Stomach smooth muscle (tissue), 2 donors: ENCODE measurements around the gene MRI1.

ENCODE experiments used
- H3K27ac ChIP-seq: one replicate; pipeline ENCODE4 v1.7.0; 2013; ENCODE audit warnings: mild to moderate bottlenecking, low read length, inconsistent platforms
- H3K27me3 ChIP-seq, 2 donors: one replicate each; pipeline ENCODE4 v1.7.0; 2013; ENCODE audit warnings: low read length in 2 of 2; ENCODE audit not compliant: insufficient read depth in 2 of 2, control insufficient read depth in 1 of 2
- H3K36me3 ChIP-seq, 2 donors: one replicate each; pipeline ENCODE4 v1.7.0; 2013; ENCODE audit warnings: low read length in 2 of 2; ENCODE audit not compliant: control insufficient read depth in 2 of 2, insufficient read depth in 2 of 2
- H3K4me1 ChIP-seq: one replicate; pipeline ENCODE4 v1.7.0; 2013; ENCODE audit warnings: low read length; ENCODE audit not compliant: control insufficient read depth, insufficient read depth
- H3K4me3 ChIP-seq, 2 donors: one replicate each; pipeline ENCODE4 v1.7.0; 2013; ENCODE audit warnings: low read length in 2 of 2
- H3K9ac ChIP-seq, 2 donors: one replicate each; pipeline ENCODE4 v1.7.0; 2013; ENCODE audit warnings: low read length in 2 of 2, mild to moderate bottlenecking in 1 of 2
- H3K9me3 ChIP-seq, 2 donors: one replicate each; pipeline ENCODE4 v1.7.0; 2013; ENCODE audit warnings: low read length in 2 of 2; ENCODE audit not compliant: control insufficient read depth in 2 of 2
- donor health status: healthy.
- donor health status: Pancreatic carcinoma.

Gene MRI1

DNA sequence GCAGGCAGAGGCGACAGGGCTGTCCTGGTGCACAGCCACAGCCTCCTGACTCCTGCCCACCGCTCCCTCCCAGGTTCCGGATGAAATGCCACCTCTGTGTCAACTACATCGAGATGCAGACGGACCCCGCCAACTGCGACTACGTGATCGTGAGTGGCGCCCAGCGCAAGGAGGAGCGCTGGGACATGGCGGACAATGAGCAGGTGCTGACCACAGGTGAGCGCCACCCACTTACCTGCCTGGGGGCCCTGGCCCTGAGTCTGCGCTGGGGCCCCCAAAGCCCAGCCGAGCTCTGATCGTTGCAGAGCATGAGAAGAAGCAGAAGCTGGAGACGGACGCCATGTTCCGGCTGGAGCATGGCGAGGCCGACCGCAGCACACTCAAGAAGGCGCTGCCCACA is 5.5 kb upstream of the MRI1 start:
- no peaks in the 10 kb centered on the region for H3K27me3 ChIP-seq
- no peak overlapping the region for H3K9ac ChIP-seq
- H3K27ac ChIP-seq = no peak overlapping the region
- no peaks in the 10 kb centered on the region for H3K9me3 ChIP-seq
- H3K36me3 ChIP-seq = peaks cover 42 to 55% of the 10 kb centered on the region in 2 donors
- H3K4me3 ChIP-seq = no peak overlapping the region
- peaks cover under 1% of the 10 kb centered on the region for H3K4me1 ChIP-seq

DNA sequence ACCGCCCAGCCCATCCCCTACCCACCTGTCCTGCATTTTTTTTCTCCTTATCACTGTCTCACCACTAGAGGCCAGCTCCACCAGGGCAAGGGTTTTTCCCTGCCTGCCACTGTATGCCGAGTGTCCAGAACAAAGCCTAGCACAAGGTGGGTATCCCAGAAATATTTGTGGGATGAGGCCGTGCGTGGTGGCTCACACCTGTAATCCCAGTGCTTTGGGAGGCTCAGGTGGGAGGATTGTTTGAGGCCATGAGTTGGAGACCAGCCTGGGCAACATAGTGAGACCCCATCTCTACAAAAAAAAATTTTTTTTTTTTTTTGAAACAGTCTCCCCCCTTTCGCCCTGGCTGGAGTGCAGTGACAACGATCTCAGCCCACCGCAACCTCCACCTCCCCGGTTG is 2.9 kb upstream of the MRI1 start:
- Histone ChIP-seq H3K4me1 (peaks cover 15% of the 10 kb centered on the region), H3K9ac (no peak overlapping the region), H3K27ac (no peak overlapping the region), H3K27me3 (no peaks in the 10 kb centered on the region), H3K36me3 (peaks cover 26 to 39% of the 10 kb centered on the region in 2 donors), H3K9me3 (no peaks in the 10 kb centered on the region), H3K4me3 (no peak overlapping the region)

DNA sequence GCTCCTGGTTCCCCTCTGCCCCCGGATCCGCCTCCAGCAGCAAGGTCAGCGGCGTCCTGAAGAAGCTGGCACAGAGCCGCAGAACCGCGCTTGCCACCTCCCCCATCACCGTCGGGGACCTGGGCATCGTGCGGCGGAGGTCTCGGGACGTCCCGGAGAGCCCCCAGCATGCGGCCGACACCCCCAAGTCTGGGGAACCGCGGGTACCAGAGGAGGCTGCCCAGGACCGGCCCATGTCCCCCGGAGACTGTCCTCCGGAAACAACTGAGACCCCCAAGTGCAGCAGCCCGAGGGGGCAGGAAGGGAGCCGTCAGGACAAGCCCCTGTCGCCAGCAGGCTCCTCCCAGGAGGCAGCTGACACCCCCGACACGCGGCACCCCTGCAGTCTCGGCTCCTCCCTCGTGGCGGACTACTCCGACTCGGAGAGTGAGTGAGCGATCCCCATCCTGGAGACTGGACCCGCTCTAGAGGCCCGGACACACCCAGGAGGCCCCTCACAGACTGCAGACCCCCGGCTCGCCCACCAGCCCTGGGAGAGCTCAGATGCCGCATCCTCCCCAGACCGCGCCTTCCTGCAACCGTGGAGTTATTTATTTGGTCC is 1.6 kb upstream of the MRI1 start:
- Histone ChIP-seq H3K36me3 (peaks cover 18 to 31% of the 10 kb centered on the region in 2 donors), H3K9me3 (no peaks in the 10 kb centered on the region), H3K27me3 (no peaks in the 10 kb centered on the region), H3K9ac (no peak overlapping the region), H3K4me1 (peaks cover 15% of the 10 kb centered on the region), H3K27ac (no peak overlapping the region), H3K4me3 (no peak overlapping the region)

DNA sequence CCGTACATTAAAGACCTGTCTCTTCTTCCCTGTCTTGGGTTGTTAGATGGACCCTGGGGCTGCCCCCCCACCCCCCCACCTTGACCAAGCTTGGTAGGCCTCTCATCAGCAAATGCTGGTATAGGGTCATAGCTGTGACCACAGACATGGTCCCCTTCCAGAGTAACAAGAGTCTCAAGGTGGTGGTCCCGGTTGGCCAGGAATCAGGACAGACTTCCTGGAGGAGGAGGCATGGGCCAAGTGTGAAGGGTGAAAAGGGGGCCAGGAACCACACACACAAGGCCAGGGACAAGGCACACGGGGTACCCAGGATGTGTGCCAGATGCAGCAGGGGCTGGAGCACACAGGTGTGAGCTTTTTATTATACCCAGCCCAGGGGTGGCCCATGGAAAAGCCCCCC is 1.1 kb upstream of the MRI1 start:
- H3K9me3 ChIP-seq = no peaks in the 10 kb centered on the region
- H3K4me1 ChIP-seq = peaks cover 15% of the 10 kb centered on the region
- no peak overlapping the region for H3K27ac ChIP-seq
- H3K9ac ChIP-seq = no peak overlapping the region
- H3K36me3 ChIP-seq = peaks cover 13 to 29% of the 10 kb centered on the region in 2 donors
- no peaks in the 10 kb centered on the region for H3K27me3 ChIP-seq
- H3K4me3 ChIP-seq = no peak overlapping the region

DNA sequence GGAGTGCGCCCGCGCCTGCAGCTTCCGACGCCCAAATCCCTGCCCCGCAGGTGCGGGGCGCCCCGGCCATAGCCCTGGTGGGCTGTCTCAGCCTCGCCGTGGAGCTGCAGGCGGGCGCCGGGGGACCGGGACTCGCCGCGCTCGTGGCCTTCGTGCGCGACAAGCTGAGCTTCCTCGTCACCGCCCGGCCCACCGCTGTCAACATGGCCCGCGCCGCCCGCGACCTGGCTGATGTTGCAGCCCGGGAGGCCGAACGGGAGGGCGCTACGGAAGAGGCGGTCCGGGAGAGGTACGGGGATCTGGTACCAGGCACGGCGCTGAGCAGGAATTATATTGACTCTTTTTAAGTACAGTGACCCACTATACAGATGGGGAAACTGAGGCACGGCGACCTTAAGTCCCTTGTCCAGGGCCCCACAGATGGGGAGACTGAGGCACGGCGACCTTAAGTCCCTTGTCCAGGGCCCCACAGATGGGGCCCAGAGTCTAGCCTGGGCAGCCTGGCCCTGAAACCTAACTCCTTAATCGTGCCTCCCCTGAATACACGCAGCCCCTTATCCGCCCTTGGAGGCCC is 586 bp downstream of the MRI1 start:
- Histone ChIP-seq H3K36me3 (peaks cover 18 to 26% of the 10 kb centered on the region in 2 donors), H3K9me3 (no peaks in the 10 kb centered on the region)

DNA sequence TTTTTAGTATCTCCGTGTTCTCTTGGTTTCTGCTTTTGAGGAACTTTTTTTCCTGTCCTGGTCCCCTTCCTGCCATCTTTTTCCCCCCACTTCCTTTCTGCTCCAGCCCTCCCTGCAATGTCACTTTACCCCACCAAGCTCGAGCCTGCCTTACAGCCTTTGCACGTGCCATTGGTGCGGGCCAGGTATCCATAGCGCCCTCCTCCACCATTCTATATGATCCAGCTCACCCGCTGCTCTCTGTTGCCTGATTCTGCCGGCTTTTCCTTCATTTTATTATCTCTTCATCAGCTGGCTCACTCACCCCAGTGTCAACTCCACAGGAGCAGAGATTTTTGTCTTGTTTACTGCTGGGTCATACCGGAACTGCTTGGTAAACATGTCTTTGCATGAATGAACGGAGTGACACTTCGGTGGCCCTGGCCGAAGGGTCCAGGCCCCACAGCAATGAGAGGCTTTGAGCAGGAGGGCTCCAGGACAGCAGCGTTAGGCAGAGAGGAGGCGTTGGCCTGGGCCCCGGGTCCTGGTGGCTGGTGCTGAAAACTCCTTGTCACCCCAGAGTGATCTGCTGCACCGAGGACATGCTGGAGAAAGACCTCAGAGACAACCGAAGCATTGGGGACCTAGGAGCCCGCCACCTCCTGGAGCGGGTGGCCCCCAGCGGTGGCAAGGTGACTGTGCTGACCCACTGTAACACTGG is 1.2 kb downstream of the MRI1 start:
- peak overlapping the region; percentile 59 to 81 for H3K4me3 ChIP-seq
- peaks cover 17 to 24% of the 10 kb centered on the region in 2 donors for H3K36me3 ChIP-seq
- H3K9me3 ChIP-seq = no peaks in the 10 kb centered on the region
- H3K4me1 ChIP-seq = peaks cover 15% of the 10 kb centered on the region
- peak overlapping the region; percentile 29 to 64 for H3K9ac ChIP-seq
- H3K27ac ChIP-seq = peak overlapping the region; percentile 18
- H3K27me3 ChIP-seq = no peaks in the 10 kb centered on the region

More for the DNA sequence above, 586 bp downstream of the MRI1 start:
- peak overlapping the region; percentile 29 to 64 for H3K9ac ChIP-seq
- H3K27me3 ChIP-seq = no peaks in the 10 kb centered on the region
- H3K27ac ChIP-seq = peak overlapping the region; percentile 18
- H3K4me1 ChIP-seq = peaks cover 15% of the 10 kb centered on the region
- H3K4me3 ChIP-seq = peak overlapping the region; percentile 59 to 81

DNA sequence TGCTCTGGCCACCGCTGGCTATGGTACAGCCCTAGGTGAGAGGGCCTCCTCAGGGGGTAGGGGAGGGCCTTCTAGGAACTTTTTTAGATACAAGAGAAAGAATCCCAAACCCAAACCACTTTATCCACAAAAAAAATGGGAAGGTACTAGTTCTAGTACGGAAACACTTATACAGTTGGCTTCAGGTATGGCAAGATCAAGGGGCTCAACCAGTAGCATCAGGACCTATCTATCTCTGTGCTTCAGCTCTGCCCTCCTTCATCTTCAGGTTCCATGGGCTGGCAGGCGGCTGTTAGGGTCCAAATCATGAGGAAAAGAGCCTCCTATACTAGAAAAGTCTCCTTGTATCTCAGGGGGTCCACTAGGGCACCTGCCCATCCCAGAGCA is 1.8 kb downstream of the MRI1 start:
- Histone ChIP-seq H3K4me3 (no peak overlapping the region), H3K4me1 (peaks cover 15% of the 10 kb centered on the region), H3K9me3 (no peaks in the 10 kb centered on the region), H3K27me3 (no peaks in the 10 kb centered on the region), H3K27ac (no peak overlapping the region), H3K36me3 (peaks cover 15 to 22% of the 10 kb centered on the region in 2 donors), H3K9ac (no peak overlapping the region)

DNA sequence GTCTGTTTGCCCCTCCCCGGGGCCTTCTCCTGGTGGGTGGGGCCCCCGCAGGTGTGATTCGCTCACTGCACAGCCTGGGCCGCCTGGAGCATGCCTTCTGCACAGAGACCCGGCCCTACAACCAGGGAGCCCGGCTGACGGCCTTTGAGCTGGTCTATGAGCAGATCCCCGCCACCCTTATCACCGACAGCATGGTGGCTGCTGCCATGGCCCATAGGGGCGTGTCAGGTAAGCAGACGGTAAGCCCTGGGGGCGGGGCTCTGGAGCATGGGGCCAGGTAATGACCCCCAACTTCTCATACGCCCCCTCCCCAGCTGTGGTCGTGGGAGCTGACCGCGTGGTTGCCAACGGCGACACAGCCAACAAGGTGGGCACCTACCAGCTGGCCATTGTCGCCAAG is 4.2 kb downstream of the MRI1 start:
- Histone ChIP-seq H3K27ac (no peak overlapping the region), H3K36me3 (peaks cover 16 to 17% of the 10 kb centered on the region in 2 donors), H3K9me3 (no peaks in the 10 kb centered on the region), H3K27me3 (no peaks in the 10 kb centered on the region), H3K4me3 (no peak overlapping the region), H3K9ac (no peak overlapping the region), H3K4me1 (peaks cover 15% of the 10 kb centered on the region)

DNA sequence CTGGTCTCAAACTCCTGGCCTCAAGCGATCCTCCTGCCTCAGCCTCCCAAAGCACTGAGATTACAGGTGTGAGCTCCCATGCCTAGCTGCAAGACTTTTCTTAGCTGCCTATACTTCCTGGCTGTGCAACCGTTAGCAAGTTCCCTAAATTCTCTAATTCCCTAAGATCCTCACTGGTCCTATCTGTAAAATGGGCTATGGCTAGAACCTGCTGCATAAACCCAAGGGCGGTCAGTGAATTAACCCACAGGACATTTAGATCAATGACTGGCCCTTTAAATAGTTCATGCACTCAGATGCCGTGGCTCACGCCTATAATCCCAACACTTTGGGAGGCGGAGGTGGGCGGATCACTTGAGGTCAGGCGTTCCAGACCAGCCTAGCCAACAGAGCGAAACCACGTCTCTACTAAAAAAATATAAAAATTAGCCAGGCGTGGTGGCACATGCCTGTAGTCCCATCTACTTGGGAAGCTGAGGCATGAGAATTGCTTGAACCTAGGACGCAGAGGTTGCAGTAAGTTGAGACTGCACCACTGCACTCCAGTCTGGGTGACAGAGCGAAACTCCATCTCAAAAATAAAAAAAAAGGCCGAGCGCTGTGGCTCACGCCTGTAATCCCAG is 5.8 kb downstream of the MRI1 start:
- no peak overlapping the region for H3K4me3 ChIP-seq
- peaks cover 16 to 17% of the 10 kb centered on the region in 2 donors for H3K36me3 ChIP-seq
- peaks cover 13% of the 10 kb centered on the region for H3K4me1 ChIP-seq
- H3K9ac ChIP-seq = no peak overlapping the region
- no peak overlapping the region for H3K27ac ChIP-seq
- H3K27me3 ChIP-seq = no peaks in the 10 kb centered on the region
- H3K9me3 ChIP-seq = no peaks in the 10 kb centered on the region

DNA sequence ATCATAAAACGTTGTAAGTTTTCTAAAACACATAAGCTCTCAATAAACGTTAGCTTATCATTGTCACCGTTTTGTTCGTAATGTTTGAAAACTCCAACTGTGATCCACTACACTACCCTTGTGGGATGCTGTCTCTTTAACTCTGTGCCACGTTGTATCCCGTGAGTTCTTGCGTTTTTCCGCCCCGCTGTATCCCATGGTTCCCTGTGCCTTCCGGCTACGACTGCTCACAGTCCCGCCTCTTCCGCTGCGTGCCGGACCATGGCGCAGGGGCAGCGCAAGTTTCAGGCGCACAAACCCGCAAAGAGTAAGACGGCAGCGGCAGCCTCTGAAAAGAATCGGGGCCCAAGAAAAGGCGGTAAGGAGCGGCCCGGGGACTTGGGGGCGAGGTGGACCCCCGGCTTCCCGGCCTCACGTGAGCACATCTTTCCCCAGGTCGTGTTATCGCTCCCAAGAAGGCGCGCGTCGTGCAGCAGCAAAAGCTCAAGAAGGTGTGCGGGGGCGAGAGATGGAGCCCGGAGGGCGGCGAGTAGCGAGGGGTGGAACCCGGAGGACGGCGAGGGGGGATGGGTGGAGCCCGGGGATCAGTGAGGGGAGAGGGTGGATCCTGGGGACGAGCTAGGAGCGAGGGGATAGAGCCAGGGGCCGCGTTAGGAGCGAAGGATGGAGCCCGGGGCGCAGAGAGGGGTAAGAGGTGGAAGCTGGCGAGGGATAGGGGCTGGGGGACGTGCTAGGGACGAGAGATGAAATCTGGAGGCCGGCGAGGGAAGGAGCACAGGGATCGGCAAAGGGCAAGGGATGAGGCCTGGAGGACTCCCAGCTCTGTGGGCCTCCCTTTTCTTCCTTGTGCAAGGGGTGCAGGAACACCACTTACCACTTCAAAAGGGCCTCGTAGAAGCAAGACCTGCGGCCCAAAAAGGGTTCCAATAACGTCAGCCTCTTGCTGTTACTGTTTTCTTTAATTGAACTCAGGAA is 10.2 kb downstream of the MRI1 start, which contains the start of gene C19orf53:
C19orf53 (plus strand) TSS at position 240 of the 975 bp plus-strand sequence; CDS start at position 262, 22 bp downstream.
- peaks cover 16% of the 10 kb centered on the region for H3K4me1 ChIP-seq
- no peaks in the 10 kb centered on the region for H3K9me3 ChIP-seq
- H3K36me3 ChIP-seq = peaks cover 26 to 29% of the 10 kb centered on the region in 2 donors
- no peaks in the 10 kb centered on the region for H3K27me3 ChIP-seq
- H3K4me3 ChIP-seq = peak within 1 kb of the TSS; percentile 84 to 91
- H3K9ac ChIP-seq = peak within 1 kb of the TSS; percentile 86 to 87
- peak within 1 kb of the TSS; percentile 75 for H3K27ac ChIP-seq
